Activated CD4-positive, alpha-beta T cell treated with anti-CD3 and anti-CD28 coated beads for 4 hours (primary cell): ENCODE measurements around the gene RIBC2.
"Not testable (repeated sequence)": the region's sequence is repeated elsewhere in the genome, so short reads cannot be mapped to it uniquely, and the experiment has no call there.

Experiments
- DNase-seq, 2 donors: peaks; one replicate each; pipeline ENCODE4 v3.0.0-alpha.2; 2020

Gene RIBC2

GRCh38 chr22:45425101-45425500, 11.6 kb downstream of the RIBC2 start:
- DNase-seq: no peak

- no peak for DNase-seq
Observed at GRCh38 chr22:45425531-45426265, 12.2 kb downstream of the RIBC2 start.

- no peak for DNase-seq
Observed at GRCh38 chr22:45426387-45426786, 12.9 kb downstream of the RIBC2 start.

GRCh38 chr22:45427114-45427513, 13.6 kb downstream of the RIBC2 start:
- DNase-seq: no peak

GRCh38 chr22:45428391-45429385, 15.2 kb downstream of the RIBC2 start:
- no peak for DNase-seq

GRCh38 chr22:45429424-45429823, 15.9 kb downstream of the RIBC2 start:
- DNase-seq: no peak

DNA sequence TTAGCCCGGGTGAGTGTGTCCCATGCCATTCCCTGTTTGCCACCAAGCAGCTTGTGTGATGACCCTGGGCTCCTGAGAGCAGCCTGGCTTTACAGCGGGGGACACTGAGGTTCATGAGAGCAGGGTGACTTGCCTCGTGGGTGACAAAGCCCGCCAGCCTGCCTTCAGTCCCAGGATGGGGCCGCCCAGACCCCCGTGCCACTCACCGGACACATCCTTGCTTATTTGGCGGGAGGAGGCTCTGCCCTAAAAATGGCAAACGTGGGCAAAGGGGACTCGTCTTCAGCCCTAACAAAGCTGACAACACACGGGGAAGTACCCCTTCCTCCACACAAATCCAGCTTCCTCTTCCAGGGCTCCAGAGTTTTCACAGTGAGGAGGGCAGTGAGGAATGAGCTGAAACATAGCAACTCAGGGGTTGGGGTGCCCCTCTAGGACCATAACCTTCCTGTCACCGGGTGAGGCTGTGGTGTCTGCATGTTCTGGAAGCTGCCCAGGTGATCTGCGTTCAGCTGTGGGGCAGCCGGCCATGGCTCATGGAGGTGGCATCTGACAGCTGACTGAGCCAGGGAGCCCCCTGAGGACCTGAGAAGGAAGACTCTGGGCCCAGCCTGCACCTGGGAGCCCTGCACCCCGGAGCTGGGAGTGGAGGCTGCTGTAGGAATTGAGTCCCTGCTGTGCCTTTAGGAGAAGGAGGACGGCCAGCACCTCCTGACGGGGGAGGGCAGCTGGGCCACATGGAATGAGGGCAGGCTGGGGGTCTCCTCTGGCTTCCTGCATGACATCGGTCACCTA, 16.7 kb downstream of the RIBC2 start:
- DNase-seq: no peak

GRCh38 chr22:45430871-45431270, 17.4 kb downstream of the RIBC2 start:
- DNase-seq: no peak

- no peak for DNase-seq
Observed at GRCh38 chr22:45434981-45435380, 21.5 kb downstream of the RIBC2 start.

DNA sequence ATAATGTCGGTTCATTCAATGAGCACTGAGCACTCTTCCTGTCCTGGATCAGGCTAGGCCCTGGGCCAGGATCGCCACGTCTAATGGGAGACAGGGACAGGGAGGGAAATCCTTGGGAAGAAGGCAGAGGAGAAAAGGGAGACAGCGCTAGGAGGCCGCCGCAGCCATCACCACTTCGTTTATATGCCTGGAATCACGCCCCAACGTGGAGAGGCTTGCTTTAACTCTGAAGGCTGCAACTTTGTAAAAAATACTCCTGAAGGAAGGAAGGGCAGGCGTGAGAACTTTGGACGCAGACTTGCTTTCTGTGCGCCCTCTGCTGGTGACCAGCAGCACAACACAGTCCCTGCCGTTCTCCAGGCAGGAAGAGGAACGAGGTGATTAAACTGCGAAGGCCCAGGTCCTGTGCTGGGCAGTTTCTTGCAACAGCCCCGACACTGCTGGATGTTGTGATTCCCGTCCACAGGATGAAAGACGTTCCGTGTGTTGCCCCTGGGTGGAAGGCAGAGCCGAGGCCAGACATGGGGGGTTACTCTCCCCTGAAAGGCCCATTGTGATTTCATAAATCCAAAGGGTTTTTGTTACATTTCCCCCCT, 22.1 kb downstream of the RIBC2 start:
- DNase-seq: peak; percentile 76 to 82

DNA sequence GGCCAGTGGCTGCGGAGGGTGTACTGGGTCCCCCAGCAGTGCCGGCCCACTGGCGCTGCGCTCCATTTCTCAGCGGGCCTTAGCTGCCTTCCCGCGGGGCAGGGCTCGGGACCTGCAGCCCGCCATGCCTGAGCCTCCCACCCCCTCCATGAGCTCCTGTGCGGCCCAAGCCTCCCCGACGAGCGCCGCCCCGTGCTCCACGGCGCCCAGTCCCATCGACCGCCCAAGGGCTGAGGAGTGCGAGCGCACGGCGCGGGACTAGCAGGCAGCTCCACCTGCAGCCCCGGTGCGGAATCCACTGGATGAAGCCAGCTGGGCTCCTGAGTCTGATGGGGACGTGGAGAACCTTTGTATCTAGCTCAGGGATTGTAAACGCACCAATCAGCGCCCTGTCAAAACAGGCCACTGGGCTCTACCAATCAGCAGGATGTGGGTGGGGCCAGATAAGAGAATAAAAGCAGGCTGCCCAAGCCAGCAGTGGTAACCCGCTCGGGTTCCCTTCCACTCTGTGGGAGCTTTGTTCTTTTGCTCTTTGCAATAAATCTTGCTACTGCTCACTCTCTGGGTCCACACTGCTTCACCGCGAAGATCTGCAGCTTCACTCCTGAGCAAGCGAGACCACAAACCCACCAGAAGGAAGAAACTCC, 23.5 kb downstream of the RIBC2 start:
- DNase-seq: peak in 1 of 2 donors; percentile 27

DNA sequence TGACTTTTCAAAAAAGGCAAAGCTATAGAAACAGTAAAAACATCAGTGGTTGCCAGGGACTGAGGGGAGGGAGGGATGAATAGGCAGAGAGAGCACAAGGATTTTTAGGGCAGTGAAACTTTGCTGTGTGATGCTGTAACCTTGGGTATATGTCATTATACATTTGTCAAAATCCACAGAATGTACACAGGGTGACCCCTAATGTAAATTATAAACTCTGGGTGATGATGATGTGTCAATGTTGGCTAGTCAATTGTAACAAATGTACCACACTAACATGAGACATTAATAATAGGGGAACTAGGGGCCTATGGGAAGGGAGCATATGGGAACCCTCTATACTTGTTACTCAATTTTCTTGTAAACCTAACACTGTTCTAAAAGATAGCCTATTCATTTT, 24.8 kb downstream of the RIBC2 start:
- no peak for DNase-seq

- DNase-seq: not testable (repeated sequence)
Observed at GRCh38 chr22:45440688-45441087, 27.2 kb downstream of the RIBC2 start.

DNA sequence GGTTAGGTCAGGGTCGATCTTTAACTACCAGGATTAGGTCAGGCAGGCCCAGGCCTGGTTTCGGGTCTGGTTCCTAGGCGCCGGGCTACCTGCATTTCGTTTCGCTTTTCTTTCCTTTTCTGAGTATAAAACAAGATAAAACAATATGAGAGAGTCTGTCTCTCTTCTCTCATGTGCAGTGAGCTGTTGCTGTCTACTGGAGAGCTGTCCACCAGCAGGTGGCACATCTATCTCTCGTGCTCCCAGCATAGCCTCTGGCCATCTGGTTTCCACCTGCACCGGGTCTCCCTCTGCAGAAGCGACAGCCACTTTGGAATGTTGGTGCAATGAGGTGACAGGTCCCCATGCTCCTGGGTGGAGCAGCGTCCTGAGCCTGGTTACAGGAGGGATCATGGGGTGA, 27.6 kb downstream of the RIBC2 start:
- peak; percentile 11 to 14 for DNase-seq

GRCh38 chr22:45442116-45442515, 28.6 kb downstream of the RIBC2 start:
- no peak for DNase-seq

GRCh38 chr22:45444168-45444567, 30.7 kb downstream of the RIBC2 start:
- DNase-seq: no peak

DNA sequence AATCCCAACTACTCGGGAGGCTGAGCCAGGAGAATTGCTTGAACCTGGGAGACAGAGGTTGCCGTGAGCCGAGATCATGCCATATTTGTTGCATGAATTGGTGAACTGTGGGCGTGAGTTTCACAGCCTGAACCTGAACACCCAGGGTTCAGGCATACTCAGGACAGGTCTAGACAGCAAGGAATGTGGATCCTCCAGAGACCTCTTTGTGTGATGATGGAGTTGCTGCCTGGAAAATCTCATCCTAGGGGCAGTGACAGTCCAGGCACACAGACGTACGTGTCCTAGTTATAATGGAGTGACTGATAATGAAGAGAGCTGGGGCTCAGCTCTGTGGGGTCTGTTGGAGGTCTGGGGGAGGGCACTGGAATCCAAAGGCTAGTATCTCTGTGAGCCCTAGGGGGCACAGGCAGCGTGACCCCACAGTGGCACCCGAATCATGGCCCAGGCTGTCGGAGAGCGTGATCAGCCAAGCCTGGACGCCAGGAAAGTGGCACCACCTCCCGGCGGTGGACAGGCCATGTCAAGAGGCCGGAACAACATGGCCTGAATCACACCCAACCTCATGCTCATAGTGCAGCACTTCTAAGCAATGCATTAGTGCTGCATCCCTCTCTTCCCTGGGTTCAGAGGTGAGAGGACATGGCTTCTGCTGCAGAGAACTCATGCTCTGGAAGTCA, 31.7 kb downstream of the RIBC2 start:
- DNase-seq: no peak

DNA sequence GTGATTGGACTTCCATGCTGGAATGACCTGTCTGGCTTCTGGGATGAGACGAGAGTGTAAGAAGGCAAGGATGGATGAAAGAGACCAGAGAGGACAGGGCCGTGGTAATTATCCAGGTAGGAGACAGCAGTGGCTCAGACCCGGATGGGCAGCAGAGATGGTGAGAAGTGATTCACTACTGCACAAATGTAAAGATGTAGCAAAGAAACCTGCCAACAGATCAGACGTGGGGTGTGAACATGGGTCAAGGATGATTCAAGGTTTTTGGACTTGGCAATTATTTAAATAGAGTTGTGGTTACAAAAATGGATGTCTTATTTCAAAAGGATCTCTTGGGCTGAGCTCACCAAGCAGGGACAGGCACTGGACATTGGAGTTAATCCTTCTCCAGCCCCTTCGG, 32.7 kb downstream of the RIBC2 start:
- DNase-seq: no peak

DNA sequence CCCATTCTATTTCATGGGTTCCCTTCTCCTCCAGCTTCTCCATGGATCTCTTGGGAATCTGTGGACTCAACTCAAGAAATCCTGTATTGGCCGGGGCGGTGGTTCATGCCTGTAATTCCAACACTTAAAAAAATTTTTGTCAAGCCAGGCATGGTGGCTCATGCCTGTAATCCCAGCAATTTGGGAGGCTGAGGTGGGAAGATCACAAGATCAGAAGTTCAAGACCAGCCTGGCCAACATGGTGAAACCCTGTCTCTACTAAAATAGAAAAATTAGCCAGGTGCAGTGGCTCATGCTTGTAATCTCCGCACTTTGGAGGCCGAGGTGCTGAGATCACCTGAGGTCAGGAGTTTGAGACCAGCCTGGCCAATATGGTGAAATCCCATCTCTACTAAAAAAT, 34.1 kb downstream of the RIBC2 start:
- not testable (repeated sequence) for DNase-seq

DNA sequence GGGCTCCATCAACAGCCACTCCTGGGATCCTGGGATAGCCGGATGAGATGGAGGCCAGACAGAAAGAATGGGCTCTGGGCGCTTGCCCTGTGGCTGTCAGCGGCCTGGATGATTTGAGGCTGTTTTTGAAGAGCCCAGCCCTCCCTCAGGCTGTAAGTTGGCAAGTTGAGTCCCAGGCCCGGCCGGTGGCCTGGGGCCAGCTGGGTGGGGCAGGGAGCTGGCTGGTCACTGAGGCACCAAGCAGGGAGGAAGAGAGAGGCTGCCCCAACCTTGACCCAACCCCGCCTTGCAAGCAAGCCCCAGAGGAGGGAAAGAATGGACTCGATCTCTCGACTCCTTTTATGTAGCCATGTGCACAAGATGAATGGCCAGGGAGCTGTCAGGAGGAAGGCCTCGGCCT, 34.9 kb downstream of the RIBC2 start:
- no peak for DNase-seq

DNA sequence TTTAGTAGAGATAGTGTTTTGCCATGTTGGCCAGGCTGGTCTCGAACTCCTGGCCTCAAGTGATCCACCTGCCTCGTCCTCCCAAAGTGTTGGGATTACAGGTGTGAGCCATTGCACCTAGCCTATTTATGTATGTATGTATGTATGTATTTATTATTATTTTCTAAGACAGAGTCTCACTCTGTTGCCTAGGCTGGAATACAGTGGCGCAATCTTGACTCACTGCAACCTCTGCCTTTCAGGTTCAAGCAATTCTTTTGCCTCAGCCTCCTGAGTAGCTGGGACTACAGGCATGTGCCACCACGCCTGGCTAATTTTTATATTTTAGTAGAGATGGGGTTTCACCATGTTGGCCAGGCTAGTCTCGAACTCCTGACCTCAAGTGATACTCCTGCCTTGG, 35.9 kb downstream of the RIBC2 start:
- not testable (repeated sequence) for DNase-seq
